ENCODE data around the gene GABRA4.

GABRA4 gene

DNA sequence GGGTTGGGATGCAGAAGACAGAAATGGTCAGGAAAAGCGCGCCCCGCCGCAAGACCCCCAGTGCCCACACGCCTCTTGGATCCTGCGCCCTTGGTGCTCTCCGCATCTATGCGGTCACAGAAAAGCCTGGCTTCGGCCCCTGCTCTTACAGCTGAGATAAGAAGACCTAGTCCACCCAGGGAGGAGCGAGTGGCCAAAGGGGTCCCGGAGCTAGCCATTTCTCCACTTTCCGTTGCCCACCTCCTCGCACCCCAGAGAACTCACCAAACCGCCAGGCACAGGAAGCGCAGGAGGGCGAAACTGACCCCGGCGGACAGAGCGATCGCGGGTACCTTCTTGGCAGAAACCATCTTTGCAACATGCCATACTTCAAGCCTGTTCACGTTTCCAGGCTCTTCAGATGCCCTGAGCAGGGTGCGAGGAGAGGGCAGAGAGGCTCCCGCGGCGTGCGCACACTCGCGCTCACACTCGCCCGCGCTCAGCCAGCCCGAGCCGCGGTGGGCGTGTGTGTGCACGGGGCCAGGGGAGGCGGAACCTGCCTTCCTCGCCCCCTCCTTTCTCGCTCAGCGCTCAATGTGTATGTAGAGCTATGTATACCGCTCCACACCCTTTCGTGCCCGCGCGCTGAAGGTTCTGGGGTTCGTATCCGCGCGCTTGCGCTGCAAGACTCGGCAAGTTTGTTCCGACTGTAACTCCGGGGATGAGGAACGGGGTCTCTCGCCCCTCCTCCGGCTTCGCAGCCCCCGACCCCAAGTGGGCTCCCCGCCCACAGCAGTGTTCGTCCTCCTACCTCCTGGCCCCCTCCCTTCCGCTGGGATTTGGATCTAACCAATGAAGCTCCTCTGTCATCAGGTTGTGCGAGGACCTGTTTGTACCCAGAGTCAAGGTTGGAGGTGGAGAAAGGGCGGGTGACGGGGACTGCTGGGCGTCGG, at the start of gene GABRA4:
Gene GABRA4 (minus strand): TSS at position 507 of the 932 bp plus-strand sequence. CDS start 157 bp downstream, at position 350.
- DNase-seq, result no peak

DNA sequence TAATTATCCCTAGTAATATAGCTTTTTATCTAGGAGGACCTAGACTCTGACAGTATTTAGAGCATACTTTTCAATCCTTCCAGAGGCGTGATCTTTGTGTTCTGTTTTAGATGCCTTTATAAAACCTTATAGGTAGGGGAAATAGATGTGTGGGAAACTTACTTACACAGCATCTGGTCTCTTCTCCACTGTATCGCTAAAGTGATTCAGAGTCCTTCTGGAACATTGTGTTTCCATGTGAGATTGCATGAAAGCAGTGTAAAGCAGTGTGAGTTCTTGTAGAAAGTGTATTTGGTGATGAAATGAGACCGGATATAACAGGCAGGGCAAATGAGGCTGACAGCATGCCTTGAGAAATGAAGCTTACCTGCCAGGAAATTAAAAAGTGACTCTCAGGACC, 47.4 kb upstream of the GABRA4 start:
- DNase-seq, result no peak

DNA sequence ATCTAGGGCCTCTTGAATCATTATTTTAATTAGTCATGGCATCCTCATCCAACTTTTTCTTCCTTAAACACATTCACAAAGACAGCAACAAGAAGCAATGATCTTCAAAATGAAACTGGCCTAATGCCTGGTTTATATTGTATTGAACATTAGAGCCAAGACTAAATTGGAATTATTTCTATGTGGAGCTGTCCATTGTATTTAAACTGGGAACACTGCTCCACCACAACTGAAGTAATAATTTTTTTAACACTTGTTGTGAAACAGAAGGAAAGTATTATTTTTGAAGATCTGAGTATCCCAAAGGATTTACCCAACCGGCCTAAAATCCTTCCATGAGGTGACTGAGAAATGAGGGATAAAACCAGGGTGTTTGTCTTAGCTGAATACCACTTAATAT, 44.9 kb upstream of the GABRA4 start:
- no peak for DNase-seq

DNA sequence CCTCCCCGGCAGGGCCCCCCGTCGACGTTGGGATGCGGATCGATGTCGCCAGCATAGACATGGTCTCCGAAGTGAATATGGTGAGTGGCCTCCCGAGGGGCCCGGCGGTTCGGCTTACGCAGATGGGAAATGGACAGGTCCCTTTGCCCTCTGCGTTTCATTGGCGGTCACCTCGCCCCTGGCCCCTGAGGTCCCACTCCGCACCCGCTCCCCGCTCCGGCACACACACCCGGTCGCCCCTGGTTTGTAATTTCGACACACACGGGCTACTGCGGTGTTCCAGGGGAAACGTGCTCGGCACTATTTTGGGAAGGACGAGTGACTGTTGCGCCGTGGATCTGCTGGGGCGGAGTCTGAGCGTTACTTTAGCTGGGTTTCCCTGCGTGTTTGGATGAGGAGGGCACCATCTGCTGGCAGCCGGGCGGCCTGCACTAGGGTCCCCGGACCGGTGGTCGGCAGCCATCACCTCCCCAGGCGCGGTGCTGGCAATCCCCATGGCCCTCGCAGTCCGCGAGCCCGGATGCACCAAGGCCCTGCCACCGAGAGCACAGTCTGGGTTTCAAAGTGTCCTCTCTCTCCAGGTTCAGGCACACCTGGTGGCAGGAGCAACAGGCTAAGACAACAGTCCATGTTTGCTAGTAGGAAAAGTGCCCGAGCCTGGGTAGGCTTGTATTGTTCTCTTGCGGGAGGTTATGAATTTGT, 39.2 kb upstream of the GABRA4 start:
- DNase-seq, result peak; percentile 8

DNA sequence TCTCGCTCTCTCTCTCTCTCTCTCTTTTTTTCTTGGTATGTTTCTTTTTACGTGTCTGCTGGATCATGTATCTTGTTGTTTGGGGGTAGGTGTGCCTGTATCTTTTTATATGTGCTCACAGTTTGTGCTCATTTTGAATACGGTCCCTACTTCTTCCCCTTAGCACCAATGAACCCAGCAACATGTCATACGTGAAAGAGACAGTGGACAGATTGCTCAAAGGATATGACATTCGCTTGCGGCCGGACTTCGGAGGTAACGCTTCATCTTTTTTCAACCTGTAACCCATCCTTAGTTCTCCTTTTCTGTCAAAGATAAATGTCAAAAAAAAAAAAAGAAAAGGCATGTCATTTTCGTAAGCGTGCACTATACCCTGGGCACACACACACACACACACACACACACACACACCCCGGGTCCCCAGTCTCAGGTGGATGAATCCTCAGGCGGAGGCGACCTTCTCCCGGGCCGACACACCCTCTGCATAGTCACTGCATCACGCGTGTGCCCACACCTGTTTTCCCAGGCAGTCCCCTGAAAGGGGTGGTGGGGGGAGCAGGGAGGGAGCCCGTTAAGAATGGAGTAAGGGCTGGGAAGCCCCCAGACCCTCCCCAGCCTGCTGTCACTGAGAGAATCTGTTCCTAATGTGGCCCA, 38.5 kb upstream of the GABRA4 start:
- no peak for DNase-seq

DNA sequence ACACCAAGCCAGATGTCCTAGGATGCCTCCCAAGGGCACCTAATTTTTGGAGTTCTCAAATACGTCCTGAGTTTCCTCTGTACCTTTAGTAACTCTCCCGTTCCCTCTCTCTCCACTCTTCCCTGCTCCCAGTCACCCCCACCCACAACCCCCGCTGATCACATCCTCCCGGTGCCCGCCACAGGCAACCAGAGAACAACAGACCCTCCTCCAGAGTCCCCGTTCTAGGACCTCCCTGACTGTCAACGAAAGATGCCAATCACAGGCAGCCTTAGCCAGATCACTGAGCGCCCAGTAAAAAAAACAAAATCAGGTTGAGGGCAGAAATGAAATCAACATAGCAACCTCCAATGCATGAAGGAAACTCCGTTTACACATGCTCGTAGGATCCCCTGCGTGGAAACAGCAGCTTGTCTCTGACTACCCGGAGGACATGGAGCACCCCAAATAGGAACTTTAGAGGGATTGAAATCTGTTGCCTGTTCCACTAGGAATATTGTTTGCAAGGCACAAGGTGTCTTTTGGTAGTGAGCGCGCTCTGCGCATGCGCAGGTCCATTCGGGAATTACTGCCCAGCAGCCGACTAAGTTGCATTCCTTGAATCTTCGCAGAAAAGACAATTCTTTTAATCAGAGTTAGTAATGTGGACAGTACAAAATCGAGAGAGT, 37.8 kb upstream of the GABRA4 start, which contains the start of gene GABRB1:
Gene GABRB1 (plus strand): TSS at position 557 of the 668 bp plus-strand sequence.
- no peak for DNase-seq

DNA sequence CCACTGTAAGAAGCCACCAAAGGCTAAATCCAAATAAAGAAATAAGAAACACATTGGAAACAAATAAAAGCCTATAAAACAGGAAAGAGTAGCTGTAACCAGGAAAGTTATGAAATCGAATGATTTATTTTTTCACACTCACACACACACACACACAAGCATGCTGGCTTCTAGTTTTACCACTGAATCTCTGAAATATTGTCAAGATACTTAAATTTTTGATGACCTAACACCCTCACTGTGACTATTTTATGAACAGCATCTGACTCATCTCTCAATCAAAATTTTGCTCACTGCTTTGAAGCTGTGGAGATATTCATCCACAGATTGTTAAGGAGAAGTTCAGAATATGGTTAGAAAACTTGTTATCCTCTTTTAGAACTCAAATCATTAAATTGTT, 24.1 kb upstream of the GABRA4 start:
- no peak for DNase-seq

DNA sequence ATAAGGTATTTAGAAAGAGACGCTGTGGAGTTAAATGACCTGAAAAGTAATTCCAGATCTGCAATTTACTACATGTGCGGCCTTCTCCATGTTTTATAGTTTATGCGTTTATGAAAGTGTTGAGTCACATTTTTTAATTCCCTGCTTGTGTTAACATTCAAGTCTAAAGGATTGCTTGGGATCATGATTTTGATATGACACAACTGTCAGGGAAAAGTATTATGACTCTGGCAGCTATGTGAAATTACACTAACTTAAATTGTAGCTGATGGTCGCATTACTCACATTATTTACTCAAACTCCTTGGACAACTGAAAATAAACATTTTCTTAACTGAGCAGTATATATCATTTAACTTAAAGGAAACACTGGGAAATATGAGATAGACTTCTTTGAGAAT, 23.7 kb upstream of the GABRA4 start:
- DNase-seq, result no peak

DNA sequence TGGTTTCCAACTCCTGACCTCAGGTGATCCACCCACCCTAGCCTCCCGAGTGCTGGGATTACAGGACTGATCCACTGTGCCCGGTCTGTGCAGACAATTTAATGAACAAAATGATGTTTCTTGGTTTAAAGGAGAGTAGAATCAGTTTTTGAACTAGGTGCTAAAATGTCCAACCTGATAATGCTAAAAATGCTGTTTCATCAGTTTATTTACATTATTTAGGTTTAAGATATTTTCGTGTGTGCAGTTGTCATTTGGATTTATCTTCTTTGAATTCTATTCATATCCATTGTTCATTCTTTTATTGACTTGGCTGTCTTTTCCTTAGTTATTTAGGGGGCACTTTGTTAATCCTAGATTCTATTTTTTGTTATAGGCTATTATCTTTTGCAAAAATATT, 20.0 kb upstream of the GABRA4 start:
- no peak for DNase-seq

DNA sequence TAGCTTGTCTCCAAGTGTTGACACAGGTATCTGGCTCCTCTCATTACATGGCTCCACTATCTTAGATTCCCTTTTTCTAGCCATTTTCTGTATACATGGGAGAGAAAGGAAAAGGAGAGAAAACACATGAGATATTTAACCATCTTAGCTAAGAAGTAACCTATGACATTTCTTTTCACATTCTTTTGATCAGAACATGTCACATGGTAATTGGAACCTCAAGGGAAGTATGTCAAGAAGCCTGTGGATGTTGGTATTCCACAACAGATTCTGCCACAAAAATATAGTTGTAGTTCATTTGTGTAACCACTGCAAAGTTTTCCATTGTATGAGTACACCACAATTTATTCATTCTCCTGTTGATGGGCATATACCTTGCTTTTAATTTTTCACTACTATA, 19.3 kb upstream of the GABRA4 start:
- no peak for DNase-seq

DNA sequence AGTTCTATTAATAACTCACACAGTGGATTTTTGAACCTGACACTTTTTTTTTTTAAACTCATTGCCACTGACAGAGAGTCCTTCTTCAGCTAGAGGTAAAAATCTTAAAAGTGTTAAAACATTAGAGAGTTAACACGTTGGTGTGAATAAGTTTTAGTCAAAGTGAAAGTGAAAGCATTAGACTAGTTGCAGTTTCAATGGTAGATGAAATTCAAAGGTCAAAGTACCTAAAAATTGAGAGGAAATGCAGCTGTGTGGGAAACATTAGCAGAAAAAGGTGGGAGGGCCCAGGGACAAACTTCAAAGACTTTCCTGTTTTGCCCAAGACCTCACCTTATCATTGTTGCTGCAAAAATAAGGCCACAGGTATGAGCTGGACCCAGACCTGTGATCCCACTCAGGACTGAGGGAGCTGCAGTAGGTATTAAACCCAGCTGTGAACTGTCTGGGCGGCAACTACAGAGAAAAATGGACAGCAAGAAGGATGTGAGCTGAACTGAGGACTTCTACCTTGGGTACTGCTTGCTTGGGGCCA, 17.6 kb upstream of the GABRA4 start:
- no peak for DNase-seq

DNA sequence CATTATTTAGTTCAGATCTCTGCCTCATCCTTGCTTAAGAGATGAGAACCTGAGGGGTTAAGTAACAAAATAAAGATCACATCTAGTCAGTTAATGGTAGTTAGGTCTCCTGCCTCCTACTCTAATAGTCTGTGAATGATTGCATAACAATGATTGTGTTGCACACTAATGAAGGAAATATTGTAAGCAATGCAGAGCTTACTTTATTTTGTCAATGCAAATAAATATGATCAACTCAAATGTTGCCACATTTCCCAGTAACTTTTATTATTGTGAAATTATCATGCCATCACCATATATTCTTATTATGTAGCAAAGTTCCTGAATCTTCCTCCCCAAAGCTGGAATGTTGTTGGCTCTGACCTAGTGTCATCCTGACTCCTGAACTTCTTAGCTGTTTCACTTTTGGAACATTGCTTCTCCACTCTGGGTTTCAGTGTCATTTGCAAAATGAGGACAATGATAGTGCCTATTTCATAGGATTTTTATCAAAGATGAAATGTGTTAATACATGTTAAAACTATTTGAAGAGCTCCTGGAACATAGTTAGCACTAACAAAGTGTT, 17.0 kb upstream of the GABRA4 start:
- DNase-seq, result no peak

DNA sequence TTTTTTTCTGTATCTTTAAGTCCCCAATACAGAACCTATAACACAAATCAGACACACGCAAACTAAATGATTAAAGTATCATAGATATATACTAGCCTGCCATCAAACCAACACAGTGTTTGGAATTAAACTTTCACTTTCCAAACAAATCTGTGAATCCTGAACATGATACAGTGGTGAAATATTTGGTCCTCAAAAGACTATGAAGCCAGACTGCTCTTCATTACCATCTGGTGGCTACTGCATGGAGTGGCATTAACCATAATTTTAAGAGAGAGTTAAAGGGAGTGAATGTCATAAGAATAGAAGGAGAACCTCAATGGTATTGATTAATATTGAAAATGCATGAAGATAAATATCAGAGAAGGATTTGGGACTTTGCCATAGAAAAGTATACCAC, 9.2 kb upstream of the GABRA4 start:
- no peak for DNase-seq

DNA sequence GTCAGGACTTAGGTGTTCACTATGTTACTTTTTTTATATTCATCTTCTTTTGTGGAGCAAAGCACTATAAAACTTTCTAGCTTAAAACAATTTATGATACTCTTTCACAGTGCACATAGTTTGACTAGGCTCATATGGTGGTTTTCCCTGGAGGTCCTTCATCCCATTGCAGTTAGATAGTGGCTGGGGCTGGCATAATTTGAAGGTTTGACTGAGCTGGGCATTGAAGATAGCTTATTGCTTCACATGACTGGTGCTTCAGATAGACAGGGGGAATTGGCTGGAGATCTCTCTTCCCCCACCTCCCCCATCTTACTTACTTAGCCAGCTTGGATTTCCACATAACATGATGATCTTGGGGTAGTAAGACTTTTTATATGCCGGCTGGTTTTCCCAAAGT, 7.0 kb upstream of the GABRA4 start:
- DNase-seq, result no peak

DNA sequence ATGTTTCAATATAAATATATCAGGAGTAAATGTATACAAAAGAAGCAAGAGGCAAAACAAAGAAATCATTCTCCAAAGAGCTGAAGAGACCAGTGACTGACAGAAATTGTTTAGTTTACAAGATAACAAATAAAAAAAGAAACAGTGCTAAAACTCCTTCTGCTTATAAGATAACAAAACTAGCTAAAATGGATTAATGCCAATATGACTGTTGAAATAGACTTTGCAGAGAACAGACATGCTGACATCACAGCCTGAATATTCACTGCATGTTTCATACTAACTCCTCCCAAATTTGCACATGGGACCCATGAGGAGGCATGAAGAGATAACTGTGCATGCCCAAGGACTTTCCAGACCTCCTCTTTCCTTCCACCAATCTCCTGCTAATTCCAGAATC, 6.2 kb upstream of the GABRA4 start:
- no peak for DNase-seq

DNA sequence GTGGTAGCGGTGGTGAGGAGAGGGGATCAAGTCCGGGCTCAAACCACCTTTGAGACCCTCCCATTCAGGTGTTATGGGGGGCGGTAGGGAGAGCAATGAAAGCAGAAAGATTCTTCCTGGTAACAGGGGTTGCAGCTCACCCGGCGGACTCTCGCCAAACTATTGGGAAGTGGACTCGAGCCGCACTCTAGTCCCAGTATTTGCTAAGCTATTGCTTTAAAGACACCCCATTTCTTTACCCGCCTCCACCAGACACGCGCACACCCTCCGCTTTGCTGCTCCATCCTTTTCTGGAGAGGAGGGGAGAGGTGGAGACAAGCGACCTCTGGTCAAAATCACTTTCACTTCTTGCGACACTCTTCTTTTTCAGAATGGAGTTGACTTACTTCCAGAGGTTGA, 625 bp upstream of the GABRA4 start:
- DNase-seq, result no peak

DNA sequence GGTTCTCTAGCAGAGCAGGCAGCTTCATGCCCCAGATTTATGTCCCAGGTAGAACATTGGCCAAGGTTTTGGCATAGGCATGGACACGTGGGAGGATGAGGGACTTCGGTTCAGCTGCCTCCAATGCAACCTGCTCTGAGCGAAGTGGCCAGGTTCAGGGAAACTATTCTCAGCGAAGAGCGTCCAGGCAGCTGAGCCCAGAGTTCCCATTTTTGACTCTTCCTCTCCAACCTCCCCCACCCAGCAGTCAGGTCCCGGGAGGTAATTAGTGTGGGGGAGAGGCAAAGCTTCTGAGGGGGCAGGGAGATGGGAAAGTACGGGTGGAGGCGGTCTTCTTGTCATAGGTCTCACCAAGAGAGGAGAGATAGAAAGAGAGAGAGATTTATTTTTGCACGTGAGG, 1.0 kb downstream of the GABRA4 start:
- no peak for DNase-seq

DNA sequence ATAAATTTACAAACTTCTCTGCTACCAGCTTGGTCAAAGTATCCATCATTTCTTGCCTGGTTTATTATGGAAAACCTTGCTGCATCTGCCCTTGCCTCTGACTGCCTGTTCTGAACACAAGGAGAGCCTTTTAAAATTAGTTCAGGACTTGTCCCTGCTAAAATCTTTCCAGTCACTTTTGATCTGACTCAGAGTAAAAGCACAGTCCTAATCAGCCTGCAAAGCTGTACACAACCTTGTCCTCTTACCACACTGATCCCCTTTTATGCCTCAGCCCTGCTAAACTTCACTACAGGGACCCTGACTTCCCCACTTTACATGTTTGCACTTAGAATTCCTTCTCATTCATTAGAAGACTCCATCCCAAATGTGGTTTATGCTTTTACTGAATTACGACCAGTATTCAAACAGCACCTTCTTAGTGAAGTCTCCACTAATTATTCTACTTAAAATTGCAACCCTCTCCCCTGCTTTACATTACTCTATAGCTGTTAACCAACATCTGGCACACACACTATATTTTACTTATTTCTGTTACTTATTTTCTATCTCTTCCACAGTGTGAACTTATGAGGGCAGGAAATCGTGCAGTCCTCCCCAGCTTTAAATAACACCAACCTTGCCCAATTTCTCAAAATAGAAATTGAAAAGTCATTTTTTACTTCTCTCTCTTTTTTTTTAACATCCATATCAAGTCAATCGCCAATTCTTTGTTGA, 6.3 kb downstream of the GABRA4 start:
- no peak for DNase-seq

DNA sequence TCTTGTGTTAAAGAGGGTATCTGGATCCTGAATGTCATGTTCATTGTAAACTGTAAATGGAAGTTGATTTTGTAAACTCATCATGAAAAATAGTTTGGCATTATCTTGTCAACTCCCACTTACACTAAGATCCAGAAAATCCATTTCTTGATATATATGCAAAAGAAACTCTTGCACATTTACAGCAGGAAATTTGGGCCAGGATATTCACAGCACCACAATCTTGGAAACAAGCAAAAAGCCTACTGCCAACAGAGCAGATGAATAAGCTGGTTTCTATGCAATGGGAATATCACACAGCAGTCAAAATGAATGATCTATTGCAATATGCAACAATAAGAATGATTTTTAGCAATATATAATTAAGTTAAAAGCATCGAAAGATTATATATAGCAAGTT, 8.6 kb downstream of the GABRA4 start:
- no peak for DNase-seq

DNA sequence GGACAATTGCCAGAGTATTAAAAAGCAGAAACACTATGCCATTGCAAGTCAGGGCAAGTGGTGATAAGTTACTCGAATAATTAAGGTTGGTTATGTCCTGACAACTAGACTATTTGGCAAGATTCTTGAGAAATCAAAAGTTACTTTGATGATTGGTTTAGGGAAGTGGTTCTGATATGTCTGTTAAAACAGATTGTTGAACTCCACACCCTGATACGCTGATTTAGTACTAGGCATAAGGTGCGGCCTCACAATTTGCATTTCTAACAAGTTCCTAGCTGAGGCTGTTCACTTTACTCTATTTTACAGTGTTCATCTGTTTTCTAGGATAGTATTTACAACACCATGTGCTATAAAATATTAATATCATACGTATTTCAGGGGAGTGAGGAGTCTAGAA, 12.5 kb downstream of the GABRA4 start:
- DNase-seq, result no peak

DNA sequence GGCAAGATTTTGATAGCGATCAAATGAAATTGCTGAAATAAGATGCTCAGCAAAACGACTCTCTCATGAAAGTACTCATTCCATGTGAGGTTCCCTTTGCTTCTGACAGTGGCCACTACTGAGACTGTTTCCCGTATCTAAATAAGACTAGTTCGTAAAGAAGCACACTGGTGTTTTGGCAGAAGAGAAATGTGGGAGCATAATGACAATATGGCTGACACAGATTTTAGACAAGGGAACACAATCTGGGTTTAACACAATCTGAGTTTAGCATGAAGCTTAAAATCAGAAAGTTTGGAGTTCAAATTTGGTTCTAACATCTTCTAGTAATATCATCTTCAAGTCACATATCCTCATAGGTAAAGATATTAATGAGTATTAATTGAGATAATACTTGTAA, 13.7 kb downstream of the GABRA4 start:
- DNase-seq, result no peak

DNA sequence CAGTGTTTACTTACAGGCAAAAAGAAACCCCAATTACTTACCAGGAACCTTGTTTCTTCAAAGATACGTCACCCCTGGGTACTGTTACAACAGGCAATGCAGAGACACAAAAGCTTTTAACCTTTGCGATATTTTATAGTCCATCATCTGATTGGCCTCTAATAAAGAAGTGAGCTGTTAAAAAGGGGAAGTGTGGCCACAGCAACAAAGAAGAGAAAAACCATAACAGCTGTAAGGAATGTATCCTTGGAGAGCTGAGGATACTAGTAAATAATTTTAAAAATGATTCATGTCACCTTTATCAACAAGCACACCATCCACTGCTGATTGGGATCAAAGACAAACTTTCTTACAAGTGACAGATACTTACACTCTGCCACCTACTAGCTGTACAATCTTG, 14.1 kb downstream of the GABRA4 start:
- no peak for DNase-seq

Measured in activated gamma-delta T cell treated with Interleukin-2 at 50 U/mL for 16 hours (primary cell).